HepG2 (cell line): ENCODE data around the gene SBK2. TPM values are rescaled to one million over a fixed set of nuclear protein-coding genes. Genes with fewer than 3 reads are reported as not detected.

ENCODE experiments used
- ATAC-seq: fragments of 200-7000 bp; cut with Tn5 transposase; 3 replicates; pipeline ENCODE4 v1.9.1; 2020; ENCODE audit warnings: mild to moderate bottlenecking, moderate library complexity
- BruUV-seq: library from RNA; stranded (reverse); fragments of 400-500 nt; replicated peaks from 2 replicates; lab custom pipeline; 2021; lab: Mats Ljungman, UMichigan
- CTCF ChIA-PET: fragments of 300-600 bp; formaldehyde crosslinking; extraction: SDS; loops from one replicate; lab custom pipeline; 2021; ENCODE audit warnings: low total read pairs, inconsistent platforms, low intra/inter-chr PET ratio; lab: Yijun Ruan, JAX
- POLR2A ChIA-PET: fragments of 350-600 bp; sonication (Branson Sonifier 250); formaldehyde crosslinking; loops from one replicate; lab custom pipeline; 2020; ENCODE audit warnings: antibody characterized with exemption, inconsistent platforms; lab: Yijun Ruan, JAX
- DNase-seq: peaks from one replicate; pipeline ENCODE4 v3.0.0-alpha.2; 2015; ENCODE audit warnings: low spot score
- FAIRE-seq: peaks from 3 replicates; lab custom pipeline; 2011; peaks lifted over from hg19 to GRCh38; lab: Jason Lieb, UNC
- H2AFZ ChIP-seq: one replicate; pipeline ENCODE4 v1.6.1; 2011; ENCODE audit warnings: low read length, inconsistent platforms
- H3K27ac ChIP-seq: fragments of 300-600 bp; 3 replicates; pipeline ENCODE4 v1.8.0; 2011; ENCODE audit warnings: mixed run types, mild to moderate bottlenecking, mixed read lengths, low read length, inconsistent platforms; ENCODE audit not compliant: insufficient read depth; ENCODE audit errors: extremely low read length
- H3K27me3 ChIP-seq, 2 experiments: fragments of 200-600 bp in 1 of 2; 2 replicates in 1 of 2; 3 replicates in 1 of 2; pipeline versions ENCODE4 v1.6.0 to v1.8.0; 2011; ENCODE audit warnings: low read length in 2 of 2, mild to moderate bottlenecking in 2 of 2, moderate library complexity in 2 of 2, inconsistent platforms in 1 of 2; ENCODE audit not compliant: insufficient read depth in 2 of 2, control insufficient read depth in 1 of 2
- H3K36me3 ChIP-seq, 2 experiments: fragments of 200-600 bp in 1 of 2; replicated peaks in 1 of 2; 2 replicates in 1 of 2; 3 replicates in 1 of 2; pipeline versions ENCODE4 v1.5.1 to v1.8.0; 2011; ENCODE audit warnings: low read length in 2 of 2, inconsistent platforms in 1 of 2; ENCODE audit not compliant: insufficient read depth in 2 of 2, control insufficient read depth in 1 of 2
- H3K4me1 ChIP-seq: 2 replicates; pipeline ENCODE4 v1.5.1; 2012; ENCODE audit warnings: low read length, inconsistent platforms; ENCODE audit not compliant: insufficient read depth
- H3K4me2 ChIP-seq: 2 replicates; pipeline ENCODE4 v1.6.0; 2011; ENCODE audit warnings: low read depth, low read length, inconsistent platforms
- H3K4me3 ChIP-seq, 3 experiments: fragments of 200-600 bp in 1 of 3; sonication (generic), shearing (Covaris generic) in 1 of 3; replicated peaks in 1 of 3; 2 replicates each; pipeline ENCODE4 v1.5.1; 2011 to 2016; ENCODE audit warnings: low read length in 3 of 3, inconsistent platforms in 2 of 3, low read depth in 2 of 3, mild to moderate bottlenecking in 2 of 3, control low read depth in 1 of 3, mixed read lengths in 1 of 3; ENCODE audit not compliant: insufficient read depth in 1 of 3
- H3K79me2 ChIP-seq: one replicate; pipeline ENCODE4 v1.6.1; 2011; ENCODE audit warnings: low read length, inconsistent platforms; ENCODE audit not compliant: insufficient read depth
- H3K9ac ChIP-seq: 2 replicates; pipeline ENCODE4 v1.6.0; 2011; ENCODE audit warnings: mild to moderate bottlenecking, low read depth, low read length, inconsistent platforms; ENCODE audit not compliant: insufficient read depth
- H3K9me3 ChIP-seq: 2 replicates; pipeline ENCODE4 v1.5.1; 2012; ENCODE audit warnings: mild to moderate bottlenecking, low read length
- H4K20me1 ChIP-seq: 2 replicates; pipeline ENCODE4 v1.6.0; 2011; ENCODE audit warnings: inconsistent platforms, mild to moderate bottlenecking, low read length, moderate library complexity; ENCODE audit not compliant: insufficient read depth
- BCLAF1 ChIP-seq: fragments of 450-650 bp; IDR thresholded peaks from 2 replicates; pipeline ENCODE4 v1.6.1; 2017; ENCODE audit warnings: mild to moderate bottlenecking
- JARID2 ChIP-seq: sonication (generic); formaldehyde crosslinking; IDR thresholded peaks from 2 replicates; pipeline ENCODE4 v1.8.1; 2023; ENCODE audit warnings: missing genetic modification reagents, inconsistent platforms; ENCODE audit not compliant: insufficient replicate concordance
- KAT7 ChIP-seq: IDR thresholded peaks from 2 replicates; pipeline ENCODE4 v1.6.1; 2018; ENCODE audit warnings: borderline replicate concordance, missing compliant biosample characterization
- MNT ChIP-seq: fragments of 450-650 bp; IDR thresholded peaks from 2 replicates; pipeline ENCODE4 v1.6.1; 2016
- PTBP1 ChIP-seq: fragments of 200-400 bp; formaldehyde crosslinking; IDR thresholded peaks from 2 replicates; pipeline ENCODE4 v1.6.1; 2018; ENCODE audit warnings: low read length, low read depth; ENCODE audit not compliant: poor library complexity, severe bottlenecking
- RFX3 ChIP-seq: IDR thresholded peaks from 2 replicates; pipeline ENCODE4 v1.6.1; 2016; ENCODE audit warnings: missing biosample characterization, missing genetic modification reagents
- RXRA ChIP-seq: sonication (generic); formaldehyde crosslinking; IDR thresholded peaks from 2 replicates; pipeline ENCODE4 v1.5.1; 2020; ENCODE audit warnings: missing genetic modification reagents
- SOX6 ChIP-seq, 2 experiments: fragments of 450-650 bp in 1 of 2; sonication (generic) in 1 of 2; formaldehyde crosslinking in 1 of 2; IDR thresholded peaks; 2 replicates each; pipeline versions ENCODE4 v1.4.0 to v1.6.1; 2017 to 2020; ENCODE audit warnings: antibody characterized with exemption in 1 of 2, mild to moderate bottlenecking in 1 of 2, missing genetic modification reagents in 1 of 2
- SUZ12 ChIP-seq: fragments of 150-350 bp; IDR thresholded peaks from 2 replicates; pipeline ENCODE4 v1.6.1; 2014; ENCODE audit warnings: low read depth, low read length
- TFDP1 ChIP-seq: IDR thresholded peaks from 2 replicates; pipeline ENCODE4 v1.6.1; 2016; ENCODE audit warnings: missing compliant biosample characterization, missing genetic modification reagents, borderline replicate concordance
- ZNF101 ChIP-seq: sonication (generic); formaldehyde crosslinking; IDR thresholded peaks from 2 replicates; pipeline ENCODE4 v1.4.0; 2020; ENCODE audit warnings: mild to moderate bottlenecking, low read depth, missing genetic modification reagents, borderline replicate concordance
- ZNF460 ChIP-seq: sonication (generic); formaldehyde crosslinking; IDR thresholded peaks from 2 replicates; pipeline ENCODE4 v1.5.1; 2020; ENCODE audit warnings: missing genetic modification reagents, mild to moderate bottlenecking, borderline replicate concordance
- ZNF687 ChIP-seq: sonication (generic); formaldehyde crosslinking; IDR thresholded peaks from 2 replicates; pipeline ENCODE4 v1.5.1; 2020; ENCODE audit warnings: mild to moderate bottlenecking, missing genetic modification reagents, moderate library complexity
- WGBS: methylation state at CpG from one replicate; pipeline ENCODE4 v1.1.6; 2017; ENCODE audit warnings: low lambda C conversion rate; 5-methylcytosine and 5-hydroxymethylcytosine counted together
- in situ Hi-C: cut with HindIII; loops from 2 replicates; pipeline ENCODE4 v1.10.0; 2017; ENCODE audit warnings: low pct_unique_long_range_greater_than_20kb; ENCODE audit not compliant: extremely low pct_ligation_motif_present
- intact Hi-C: fragments of 100-400 bp; cut with micrococcal nuclease; formaldehyde crosslinking; loops from one replicate; pipeline ENCODE4 v1.10.0; 2022; ENCODE audit not compliant: unreplicated experiment
- polyA plus RNA-seq, 8 experiments: library from polyadenylated mRNA; depleted of rRNA in 3 of 8; stranded (reverse) in 7 of 8; unstranded in 1 of 8; fragments of >200 nt; fragmentation: Illumina TruSeq in 4 of 8; extraction: Trizol in 4 of 8; gene quantifications; 2 replicates each; pipeline versions ENCODE4 v1.2.1 to v1.2.3, GENCODE V29; 2011 to 2016; ENCODE audit warnings: low read depth in 4 of 8, missing spikeins in 1 of 8, mixed read lengths in 1 of 8; ENCODE audit not compliant: insufficient read depth in 1 of 8
- total RNA-seq, 5 experiments: library from RNA; depleted of rRNA; stranded (reverse); fragments of >200 nt; fragmentation: Illumina TruSeq; extraction: Trizol; gene quantifications; 2 replicates each; pipeline ENCODE4 v1.2.3, GENCODE V29; 2016; ENCODE audit warnings: low read depth in 1 of 5

Gene SBK2
- total and polyA plus RNA-seq, 2 of the 13 experiments (the other 11 are each of a cell fraction or from before 2014, with no cell fraction given) = 0.24 TPM; not detected in 1

GRCh38 chr19:55503157-55503501 is 33.8 kb downstream of the SBK2 start:
- Histone ChIP-seq H3K27ac (no peak overlapping the region), H3K36me3 (no peaks in the 10 kb centered on the region), H3K9me3 (no peaks in the 10 kb centered on the region), H3K79me2 (no peaks in the 10 kb centered on the region), H3K4me2 (no peak overlapping the region), H3K4me1 (peaks cover 13% of the 10 kb centered on the region), H3K4me3 (no peak overlapping the region)
- FAIRE-seq = no peak
- POLR2A ChIA-PET = interaction anchor here (1.1 to 1.9 kb wide), 5 partner anchors 9 to 275 kb away, joined by 3 to 10 read pairs (median 5); partner anchors contain the start of genes FIZ1, TMEM86B, ZNF524 and ZNF628
- in situ Hi-C loops = no loop called here
- BruUV-seq = no TSS peak
- ATAC-seq = no peak
- TF ChIP-seq SUZ12 (no peak), ZNF101 (no peak), RFX3 (CRISPR knock-in tag) (no peak), ZNF687 (CRISPR knock-in tag) (no peak), BCLAF1 (no peak), JARID2 (CRISPR knock-in tag) (no peak), TFDP1 (CRISPR knock-in tag) (no peak), SOX6 (IDR thresholded peaks at IDR 0.05) (no peak), SOX6 (CRISPR knock-in tag; IDR thresholded peaks at IDR 0.05) (no peak), MNT (no peak), RXRA (CRISPR knock-in tag) (no peak), KAT7 (no peak), PTBP1 (no peak), ZNF460 (no peak)
- TF ChIP-seq, all 625 proteins: peak for 0
- intact Hi-C loops = no loop called here
- H3K9ac ChIP-seq = no peak overlapping the region
- H4K20me1 ChIP-seq = no peaks in the 10 kb centered on the region
- H2AFZ ChIP-seq = no peak overlapping the region
- WGBS = 60% methylated on average over 17 of the region's 17 CpGs
- no peak for DNase-seq
- peaks cover 3 to 46% of the 10 kb centered on the region in 2 experiments for H3K27me3 ChIP-seq
- CTCF ChIA-PET = interaction anchor here (0.8 to 2.0 kb wide), 3 partner anchors 35 to 362 kb away, joined by 3 to 24 read pairs (median 10); no protein-coding TSS in a partner anchor
